ENCODE results near the gene PHACTR1.

GRCh38 chr6:13315896-13316295 is 599.3 kb downstream of the PHACTR1 start:
- TF ChIP-seq CTCF (IDR thresholded peaks at IDR 0.05) = no peak
- TF ChIP-seq POLR2A (IDR thresholded peaks at IDR 0.05) = no peak
